SJCRH30 (cell line): ENCODE measurements around the gene LIN28A. TPM values are rescaled to one million over a fixed set of nuclear protein-coding genes. Genes with fewer than 3 reads are reported as not detected.
"Not testable (repeated sequence)": the region's sequence is repeated elsewhere in the genome, so short reads cannot be mapped to it uniquely, and the experiment has no call there.

Experiments
- DNase-seq, 2 experiments: peaks; one replicate each; pipeline ENCODE4 v3.0.0-alpha.2; 2015 to 2020
- H3K27ac ChIP-seq: fragments of 250-450 bp; sonication (Bioruptor Pico); 2 replicates; pipeline ENCODE4 v1.5.1; 2020; ENCODE audit warnings: mild to moderate bottlenecking, moderate library complexity
- H3K27me3 ChIP-seq: fragments of 250-450 bp; sonication (Bioruptor Pico); 2 replicates; pipeline ENCODE4 v1.5.1; 2020; ENCODE audit warnings: mild to moderate bottlenecking, moderate library complexity
- H3K36me3 ChIP-seq: fragments of 250-450 bp; sonication (Bioruptor Pico); 2 replicates; pipeline ENCODE4 v1.5.1; 2020; ENCODE audit warnings: mild to moderate bottlenecking, moderate library complexity
- H3K4me1 ChIP-seq: fragments of 250-450 bp; sonication (Bioruptor Pico); 2 replicates; pipeline ENCODE4 v1.5.1; 2020; ENCODE audit warnings: mild to moderate bottlenecking, moderate library complexity
- H3K4me3 ChIP-seq: fragments of 250-450 bp; sonication (Bioruptor Pico); 2 replicates; pipeline ENCODE4 v1.5.1; 2020; ENCODE audit warnings: mild to moderate bottlenecking, moderate library complexity
- H3K9me3 ChIP-seq: fragments of 250-450 bp; sonication (Bioruptor Pico); replicated peaks from 2 replicates; pipeline ENCODE4 v1.5.1; 2020; ENCODE audit warnings: mild to moderate bottlenecking, moderate library complexity
- total RNA-seq: library from RNA; depleted of rRNA; stranded (reverse); fragments of >200 nt; shearing (Covaris generic); gene quantifications from 2 replicates; pipeline ENCODE4 v1.2.3, GENCODE V29; 2014

The LIN28A gene
- total RNA-seq, 1 experiment from 2014 or later = not detected

- Histone ChIP-seq H3K27me3 (peaks cover 5% of the 10 kb centered on the region; the same call in 1 of the 2 replicates), H3K36me3 (no peaks in the 10 kb centered on the region), H3K4me3 (no peak overlapping the region), H3K4me1 (no peaks in the 10 kb centered on the region), H3K27ac (no peak overlapping the region), H3K9me3 (peaks cover 6% of the 10 kb centered on the region; the same call in 1 of the 2 replicates)
- no peak for DNase-seq
Observed at GRCh38 chr1:26375081-26375480, 35.5 kb upstream of the LIN28A start.

- DNase-seq = no peak
- Histone ChIP-seq H3K27ac (no peak overlapping the region), H3K27me3 (peaks cover 9% of the 10 kb centered on the region)
Observed at GRCh38 chr1:26376050-26376449, 34.6 kb upstream of the LIN28A start.

GRCh38 chr1:26378088-26378878, 32.3 kb upstream of the LIN28A start:
- DNase-seq = no peak

More at GRCh38 chr1:26376050-26376449, 34.6 kb upstream of the LIN28A start:
- no peaks in the 10 kb centered on the region for H3K4me1 ChIP-seq
- H3K4me3 ChIP-seq = no peak overlapping the region
- no peaks in the 10 kb centered on the region for H3K36me3 ChIP-seq
- H3K9me3 ChIP-seq = peaks cover 6% of the 10 kb centered on the region; the same call in 1 of the 2 replicates

GRCh38 chr1:26378879-26379251, 31.8 kb upstream of the LIN28A start:
- Histone ChIP-seq H3K4me3 (no peak overlapping the region), H3K36me3 (no peaks in the 10 kb centered on the region), H3K4me1 (no peaks in the 10 kb centered on the region), H3K27ac (no peak overlapping the region), H3K9me3 (peaks cover 6% of the 10 kb centered on the region; the same call in 1 of the 2 replicates), H3K27me3 (peaks cover 10% of the 10 kb centered on the region; the same call in 1 of the 2 replicates)
- no peak for DNase-seq

More at GRCh38 chr1:26378088-26378878, 32.3 kb upstream of the LIN28A start:
- Histone ChIP-seq H3K4me1 (no peaks in the 10 kb centered on the region), H3K4me3 (no peak overlapping the region), H3K27ac (no peak overlapping the region), H3K9me3 (peaks cover 6% of the 10 kb centered on the region; the same call in 1 of the 2 replicates), H3K36me3 (no peaks in the 10 kb centered on the region), H3K27me3 (peaks cover 15% of the 10 kb centered on the region)

GRCh38 chr1:26384076-26384475, 26.5 kb upstream of the LIN28A start:
- H3K27ac ChIP-seq = no peak overlapping the region
- H3K9me3 ChIP-seq = no peaks in the 10 kb centered on the region
- peaks cover 12% of the 10 kb centered on the region; the same call in 1 of the 2 replicates for H3K27me3 ChIP-seq
- no peaks in the 10 kb centered on the region for H3K36me3 ChIP-seq
- H3K4me1 ChIP-seq = peaks cover 3% of the 10 kb centered on the region; the same call in 1 of the 2 replicates
- DNase-seq = no peak
- no peak overlapping the region for H3K4me3 ChIP-seq

- not testable (repeated sequence) for DNase-seq, H3K4me1 ChIP-seq, H3K9me3 ChIP-seq, H3K36me3 ChIP-seq, H3K4me3 ChIP-seq, H3K27ac ChIP-seq
- peaks cover 12% of the 10 kb centered on the region; the same call in 1 of the 2 replicates for H3K27me3 ChIP-seq
Observed at GRCh38 chr1:26385063-26385462, 25.6 kb upstream of the LIN28A start.

GRCh38 chr1:26387447-26387846, 23.2 kb upstream of the LIN28A start:
- no peaks in the 10 kb centered on the region for H3K9me3 ChIP-seq
- H3K27me3 ChIP-seq = peaks cover 12% of the 10 kb centered on the region; the same call in 1 of the 2 replicates
- no peak overlapping the region for H3K27ac ChIP-seq
- H3K4me1 ChIP-seq = peaks cover 3% of the 10 kb centered on the region; the same call in 1 of the 2 replicates
- DNase-seq = peak in 1 of 2 experiments; percentile 33
- no peak overlapping the region for H3K4me3 ChIP-seq
- H3K36me3 ChIP-seq = no peaks in the 10 kb centered on the region

- H3K4me3 ChIP-seq = no peak overlapping the region
- no peaks in the 10 kb centered on the region for H3K36me3 ChIP-seq
- no peak overlapping the region for H3K27ac ChIP-seq
- H3K4me1 ChIP-seq = peaks cover 3% of the 10 kb centered on the region; the same call in 1 of the 2 replicates
- no peak for DNase-seq
- H3K27me3 ChIP-seq = peaks cover 6% of the 10 kb centered on the region; the same call in 1 of the 2 replicates
- no peaks in the 10 kb centered on the region for H3K9me3 ChIP-seq
Observed at GRCh38 chr1:26388791-26389445, 21.7 kb upstream of the LIN28A start.

- Histone ChIP-seq H3K4me1 (peaks cover 3% of the 10 kb centered on the region; the same call in 1 of the 2 replicates), H3K27me3 (peaks cover 6% of the 10 kb centered on the region; the same call in 1 of the 2 replicates), H3K4me3 (no peak overlapping the region), H3K9me3 (no peaks in the 10 kb centered on the region), H3K27ac (no peak overlapping the region), H3K36me3 (no peaks in the 10 kb centered on the region)
- DNase-seq = no peak
Observed at GRCh38 chr1:26389604-26390247, 20.9 kb upstream of the LIN28A start.

- H3K4me1 ChIP-seq = peaks cover 3% of the 10 kb centered on the region; the same call in 1 of the 2 replicates
- H3K27me3 ChIP-seq = peaks cover 6% of the 10 kb centered on the region; the same call in 1 of the 2 replicates
- no peaks in the 10 kb centered on the region for H3K36me3 ChIP-seq
- no peak overlapping the region for H3K4me3 ChIP-seq
- DNase-seq = peak; percentile 31 to 56
- no peaks in the 10 kb centered on the region for H3K9me3 ChIP-seq
- no peak overlapping the region for H3K27ac ChIP-seq
Observed at GRCh38 chr1:26391450-26391849, 19.2 kb upstream of the LIN28A start.

- Histone ChIP-seq H3K27me3 (peaks cover 4% of the 10 kb centered on the region; the same call in 1 of the 2 replicates), H3K4me1 (no peaks in the 10 kb centered on the region), H3K4me3 (no peak overlapping the region), H3K36me3 (no peaks in the 10 kb centered on the region), H3K27ac (no peak overlapping the region), H3K9me3 (no peaks in the 10 kb centered on the region)
- DNase-seq = no peak
Observed at GRCh38 chr1:26395754-26396153, 14.9 kb upstream of the LIN28A start.

- no peaks in the 10 kb centered on the region for H3K36me3 ChIP-seq
- H3K27me3 ChIP-seq = no peaks in the 10 kb centered on the region
- H3K4me1 ChIP-seq = peaks cover 6% of the 10 kb centered on the region; the same call in 1 of the 2 replicates
- no peak overlapping the region for H3K4me3 ChIP-seq
- H3K9me3 ChIP-seq = no peaks in the 10 kb centered on the region
- no peak for DNase-seq
- no peak overlapping the region for H3K27ac ChIP-seq
Observed at GRCh38 chr1:26399034-26399433, 11.6 kb upstream of the LIN28A start.

GRCh38 chr1:26401891-26402290, 8.7 kb upstream of the LIN28A start:
- Histone ChIP-seq H3K9me3 (no peaks in the 10 kb centered on the region), H3K27ac (no peak overlapping the region), H3K4me1 (peaks cover 23% of the 10 kb centered on the region), H3K36me3 (no peaks in the 10 kb centered on the region), H3K4me3 (no peak overlapping the region), H3K27me3 (no peaks in the 10 kb centered on the region)
- DNase-seq = no peak

- H3K27ac ChIP-seq = no peak overlapping the region
- no peaks in the 10 kb centered on the region for H3K9me3 ChIP-seq
- peaks cover 23% of the 10 kb centered on the region for H3K4me1 ChIP-seq
- no peak overlapping the region for H3K4me3 ChIP-seq
- no peaks in the 10 kb centered on the region for H3K36me3 ChIP-seq
- DNase-seq = peak in 1 of 2 experiments; percentile 15
- H3K27me3 ChIP-seq = no peaks in the 10 kb centered on the region
Observed at GRCh38 chr1:26403656-26404055, 7.0 kb upstream of the LIN28A start.
